ENCODE data around the gene ZNF598.
"Not testable (repeated sequence)": the region's sequence is repeated elsewhere in the genome, so short reads cannot be mapped to it uniquely, and the experiment has no call there.

The ZNF598 gene

DNA sequence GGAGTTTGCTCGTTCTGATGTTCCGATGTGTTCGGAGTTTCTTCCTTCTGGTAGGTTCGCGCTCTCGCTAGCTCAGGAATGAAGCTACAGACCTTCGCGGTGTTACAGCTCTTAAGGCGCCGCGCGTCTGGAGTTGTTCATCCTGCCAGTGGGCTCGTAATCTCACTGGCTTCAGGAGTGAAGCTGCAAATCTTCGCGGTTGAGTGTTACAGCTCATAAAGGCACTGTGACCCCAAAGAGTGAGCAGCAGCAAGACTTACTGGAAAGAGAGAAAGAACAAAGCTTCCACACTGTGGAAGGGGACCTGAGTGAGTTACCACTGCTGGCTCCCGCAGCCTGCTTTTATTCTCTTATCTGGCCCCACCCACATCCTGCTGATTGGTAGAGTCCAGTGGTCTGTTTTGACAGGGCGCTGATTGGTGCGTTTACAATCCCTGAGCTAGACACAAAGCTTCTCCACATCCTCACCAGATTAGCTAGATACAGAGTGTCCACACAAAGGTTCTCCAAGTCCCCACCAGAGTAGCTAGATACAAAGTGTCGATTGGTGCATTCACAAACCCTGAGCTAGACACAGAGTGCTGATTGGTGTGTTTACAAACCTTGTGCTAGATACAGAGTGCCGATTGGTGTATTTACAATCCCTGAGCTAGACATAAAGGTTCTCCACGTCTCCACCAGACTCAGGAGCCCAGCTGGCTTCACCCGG lies 52.0 kb downstream of the ZNF598 start:
- DNase-seq = not testable (repeated sequence)

DNA sequence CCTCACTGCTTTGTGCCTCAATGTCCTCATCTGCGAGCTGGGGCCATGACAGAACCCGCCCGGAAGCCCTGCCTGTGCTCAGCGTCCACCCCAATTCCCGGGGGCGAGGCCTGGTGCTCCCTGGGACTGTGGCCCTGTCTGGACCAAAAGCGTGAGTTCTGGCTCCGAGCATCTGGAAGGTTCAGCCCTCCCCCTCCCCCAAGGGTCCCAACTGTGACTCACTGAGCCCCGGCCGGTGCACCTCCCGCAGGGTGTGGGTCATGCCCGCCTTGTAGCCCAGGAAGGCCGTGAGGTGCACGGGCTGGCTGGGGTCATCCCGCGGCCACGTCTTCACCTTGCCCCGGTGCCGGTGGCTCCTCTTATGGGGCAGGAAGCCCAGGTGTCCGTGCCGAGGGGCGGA lies 55.9 kb downstream of the ZNF598 start:
- no peak for DNase-seq

DNA sequence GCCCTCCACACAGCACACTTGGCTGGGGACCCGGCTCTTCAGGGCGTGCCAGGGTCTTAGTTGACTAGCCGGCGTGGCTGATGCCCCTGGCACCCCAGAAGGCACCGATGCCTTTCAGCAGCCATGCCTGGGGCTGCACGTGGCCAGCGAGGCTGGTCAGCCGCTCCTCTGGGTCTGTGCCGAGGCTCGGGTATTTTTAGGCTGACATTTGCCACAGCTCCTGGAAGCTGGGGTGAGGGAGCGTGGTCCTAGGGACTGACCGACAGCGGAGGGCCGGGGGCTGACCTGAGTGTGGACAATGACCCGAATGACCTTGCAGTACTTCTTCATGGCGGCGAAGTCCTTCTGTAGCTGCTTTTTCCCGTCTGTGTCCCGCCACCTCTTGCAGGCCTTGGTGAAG lies 59.1 kb downstream of the ZNF598 start:
- DNase-seq = no peak

DNA sequence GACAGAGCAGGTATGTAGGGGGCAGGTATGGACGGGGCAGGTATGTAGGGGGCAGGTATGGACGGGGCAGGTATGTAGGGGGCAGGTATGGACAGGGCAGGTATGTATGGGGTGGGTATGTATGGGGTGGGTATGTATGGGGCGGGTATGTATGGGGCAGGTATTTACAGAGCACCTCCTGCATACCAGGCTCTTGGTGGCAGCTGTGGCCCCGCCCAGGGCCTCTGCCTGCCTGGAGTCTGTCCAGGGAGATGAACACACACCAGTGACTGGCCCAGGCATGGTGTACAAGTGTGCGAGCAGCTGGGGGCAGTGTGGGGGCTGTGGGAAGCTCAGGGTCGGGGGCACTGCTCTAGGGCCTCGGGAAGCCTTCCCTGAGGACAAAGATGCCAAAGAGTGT lies 59.6 kb downstream of the ZNF598 start:
- DNase-seq = no peak

DNA sequence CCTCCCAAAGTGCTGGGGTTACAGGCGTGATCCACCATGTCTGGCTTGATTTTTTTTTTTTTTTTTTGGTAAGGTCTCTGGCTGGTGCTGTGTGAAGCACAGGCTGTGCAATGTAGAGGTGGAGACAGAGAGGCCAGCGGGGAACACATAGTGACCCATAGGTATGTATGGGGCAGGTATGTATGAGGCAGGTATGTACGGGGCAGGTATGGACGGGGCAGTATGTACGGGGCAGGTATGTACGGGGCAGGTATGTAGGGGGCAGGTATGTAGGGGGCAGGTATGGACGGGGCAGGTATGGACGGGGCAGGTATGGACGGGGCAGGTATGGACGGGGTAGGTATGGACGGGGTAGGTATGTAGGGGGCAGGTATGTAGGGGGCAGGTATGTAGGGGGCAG lies 60.1 kb downstream of the ZNF598 start:
- DNase-seq = no peak

Measured in activated T-cell treated with anti-CD3 and anti-CD28 coated beads, Interleukin-2, amount 50 U/mL, for 48 hours (primary cell).